HG03196 (cell line): ENCODE data around the gene BPIFB2.

Experiments
- ATAC-seq: cut with Tn5 transposase; IDR thresholded peaks from one replicate; pipeline ENCODE4 v1.9.1; 2021; ENCODE audit not compliant: unreplicated experiment

BPIFB2 gene

DNA sequence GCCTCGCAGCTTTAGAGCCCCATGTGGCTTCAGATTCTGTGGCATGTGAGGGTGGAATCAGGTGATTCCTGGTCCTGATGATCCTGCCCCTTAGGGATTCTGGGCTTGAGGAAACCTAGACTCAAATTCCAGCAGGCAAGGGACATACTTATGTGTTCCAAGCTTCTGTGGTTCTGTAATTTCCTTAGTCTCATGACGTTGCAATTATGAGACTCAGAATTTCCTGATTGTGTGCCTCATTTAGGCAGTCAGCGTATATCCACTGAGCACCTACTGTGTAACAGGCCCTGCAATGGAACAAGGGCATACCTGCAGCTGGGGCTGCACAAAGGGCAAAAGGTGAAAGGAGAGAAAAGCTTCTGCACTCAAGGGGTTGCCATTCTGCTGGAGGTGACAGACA, 60.3 kb downstream of the BPIFB2 start:
- ATAC-seq, result no peak

GRCh38 chr20:33068251-33068939, 60.9 kb downstream of the BPIFB2 start:
- no peak for ATAC-seq

DNA sequence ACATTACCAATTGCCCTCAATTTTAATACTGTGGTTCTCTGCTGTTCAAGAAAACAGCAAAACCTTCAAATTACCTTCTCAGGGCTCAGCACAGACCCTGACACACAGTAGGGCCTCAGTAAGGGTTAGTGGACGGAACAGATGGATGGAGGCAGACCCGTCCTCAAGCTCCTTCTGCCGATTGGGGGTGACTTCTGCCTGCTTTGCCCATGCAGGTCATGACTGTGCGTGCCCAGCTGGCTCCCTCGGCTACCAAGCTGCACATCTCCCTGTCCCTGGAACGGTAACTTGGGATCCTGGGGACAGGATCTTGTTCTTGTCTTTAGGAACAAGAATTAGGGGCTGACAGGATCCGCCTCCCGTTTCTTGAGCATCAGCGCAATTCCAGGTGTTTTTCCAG, 62.2 kb downstream of the BPIFB2 start:
- ATAC-seq, result no peak

GRCh38 chr20:33070111-33071053, 62.9 kb downstream of the BPIFB2 start:
- ATAC-seq, result no peak

DNA sequence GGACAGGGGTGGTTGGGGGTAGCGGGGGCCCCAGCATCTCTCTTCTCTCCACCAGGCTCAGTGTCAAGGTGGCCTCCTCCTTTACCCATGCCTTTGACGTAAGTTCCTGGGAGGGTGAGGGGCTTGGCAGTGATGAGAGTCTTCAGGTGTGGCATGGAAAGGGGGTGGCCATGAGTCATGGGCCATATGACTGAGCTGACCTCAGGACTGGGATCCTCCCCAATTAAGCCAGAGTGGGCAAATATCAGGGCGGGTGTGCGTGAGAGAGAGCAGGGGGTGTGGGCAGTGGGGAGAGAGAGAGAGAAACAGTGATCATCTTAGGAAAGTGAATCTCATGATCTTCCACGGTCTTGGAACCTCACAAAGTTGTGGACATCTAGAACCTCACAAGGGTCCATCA, 63.7 kb downstream of the BPIFB2 start:
- no peak for ATAC-seq

GRCh38 chr20:33072362-33072761, 64.9 kb downstream of the BPIFB2 start:
- no peak for ATAC-seq

DNA sequence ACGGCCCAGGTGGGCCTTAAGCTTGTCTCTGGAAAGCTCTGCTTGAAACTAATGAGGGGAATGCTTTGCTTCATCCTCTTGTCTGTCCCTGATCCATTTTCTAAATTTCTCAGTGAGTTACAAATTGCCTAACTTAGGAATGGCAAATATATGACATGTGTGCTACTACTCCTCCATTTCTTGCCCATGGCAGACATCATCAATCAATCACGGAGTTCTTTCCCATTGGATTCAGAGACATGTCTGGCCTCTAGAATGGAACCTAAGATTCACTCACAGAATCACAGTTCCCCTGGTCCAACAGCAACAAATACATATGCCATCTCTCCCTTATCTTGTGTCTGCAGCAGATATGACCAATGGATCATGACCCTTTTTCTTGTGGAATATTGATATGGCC, 65.3 kb downstream of the BPIFB2 start:
- ATAC-seq, result no peak
